Testis (tissue), 2 donors: Measurements from ENCODE around the gene MN1.

ENCODE experiments used
- POLR2A ChIP-seq: fragments of 450-650 bp; IDR thresholded peaks from one replicate; pipeline ENCODE4 v1.6.1; 2017; ENCODE audit warnings: antibody characterized with exemption, mild to moderate bottlenecking, moderate library complexity
- TF ChIP-seq, protein P1 (sequence below), 3 experiments: fragments of 450-650 bp in 2 of 3; fragments of 200-600 bp in 1 of 3; sonication (generic) in 1 of 3; IDR thresholded peaks; one replicate each; pipeline ENCODE4 v1.5.1; 2016 to 2019; ENCODE audit warnings: antibody characterized with exemption in 3 of 3, mild to moderate bottlenecking in 2 of 3, moderate library complexity in 1 of 3

DNA sequence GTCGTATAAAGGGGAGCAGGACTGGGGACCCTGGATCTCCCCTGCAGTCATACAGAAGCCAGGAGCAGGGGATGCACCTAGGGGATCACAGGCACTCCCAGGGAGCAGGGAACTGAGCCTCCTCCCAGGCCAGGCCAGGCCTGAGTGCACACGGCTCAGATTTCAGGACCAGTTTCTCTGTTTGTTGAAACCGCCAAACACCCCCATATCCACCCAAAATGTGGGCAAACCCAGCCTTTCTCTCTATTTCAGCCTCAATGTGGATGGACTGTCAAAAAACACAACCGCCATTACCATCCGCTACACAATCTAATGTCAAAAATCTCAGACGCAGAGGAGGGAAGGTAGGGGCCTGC is 17.5 kb downstream of the MN1 start:
- TF ChIP-seq, protein P1, sequence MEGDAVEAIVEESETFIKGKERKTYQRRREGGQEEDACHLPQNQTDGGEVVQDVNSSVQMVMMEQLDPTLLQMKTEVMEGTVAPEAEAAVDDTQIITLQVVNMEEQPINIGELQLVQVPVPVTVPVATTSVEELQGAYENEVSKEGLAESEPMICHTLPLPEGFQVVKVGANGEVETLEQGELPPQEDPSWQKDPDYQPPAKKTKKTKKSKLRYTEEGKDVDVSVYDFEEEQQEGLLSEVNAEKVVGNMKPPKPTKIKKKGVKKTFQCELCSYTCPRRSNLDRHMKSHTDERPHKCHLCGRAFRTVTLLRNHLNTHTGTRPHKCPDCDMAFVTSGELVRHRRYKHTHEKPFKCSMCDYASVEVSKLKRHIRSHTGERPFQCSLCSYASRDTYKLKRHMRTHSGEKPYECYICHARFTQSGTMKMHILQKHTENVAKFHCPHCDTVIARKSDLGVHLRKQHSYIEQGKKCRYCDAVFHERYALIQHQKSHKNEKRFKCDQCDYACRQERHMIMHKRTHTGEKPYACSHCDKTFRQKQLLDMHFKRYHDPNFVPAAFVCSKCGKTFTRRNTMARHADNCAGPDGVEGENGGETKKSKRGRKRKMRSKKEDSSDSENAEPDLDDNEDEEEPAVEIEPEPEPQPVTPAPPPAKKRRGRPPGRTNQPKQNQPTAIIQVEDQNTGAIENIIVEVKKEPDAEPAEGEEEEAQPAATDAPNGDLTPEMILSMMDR (IDR thresholded peaks at IDR 0.05) = no peak
- TF ChIP-seq POLR2A = no peak
